ENCODE data around the gene KDM5A.
"Not testable (repeated sequence)": the region's sequence is repeated elsewhere in the genome, so short reads cannot be mapped to it uniquely, and the experiment has no call there.

- not testable (repeated sequence) for TF ChIP-seq POLR2A (IDR thresholded peaks at IDR 0.05; ENCODE audit: low read length); GATA1 (IDR thresholded peaks at IDR 0.05; ENCODE audit: low read depth, low read length)
Observed at GRCh38 chr12:349625-350024, 39.5 kb downstream of the KDM5A start.

Data from erythroblast (primary cell).